Measurements from ENCODE around the gene LDLRAD3.

GRCh38 chr11:36044636-36045035, 100.8 kb downstream of the LDLRAD3 start:
- TF ChIP-seq, protein P1, sequence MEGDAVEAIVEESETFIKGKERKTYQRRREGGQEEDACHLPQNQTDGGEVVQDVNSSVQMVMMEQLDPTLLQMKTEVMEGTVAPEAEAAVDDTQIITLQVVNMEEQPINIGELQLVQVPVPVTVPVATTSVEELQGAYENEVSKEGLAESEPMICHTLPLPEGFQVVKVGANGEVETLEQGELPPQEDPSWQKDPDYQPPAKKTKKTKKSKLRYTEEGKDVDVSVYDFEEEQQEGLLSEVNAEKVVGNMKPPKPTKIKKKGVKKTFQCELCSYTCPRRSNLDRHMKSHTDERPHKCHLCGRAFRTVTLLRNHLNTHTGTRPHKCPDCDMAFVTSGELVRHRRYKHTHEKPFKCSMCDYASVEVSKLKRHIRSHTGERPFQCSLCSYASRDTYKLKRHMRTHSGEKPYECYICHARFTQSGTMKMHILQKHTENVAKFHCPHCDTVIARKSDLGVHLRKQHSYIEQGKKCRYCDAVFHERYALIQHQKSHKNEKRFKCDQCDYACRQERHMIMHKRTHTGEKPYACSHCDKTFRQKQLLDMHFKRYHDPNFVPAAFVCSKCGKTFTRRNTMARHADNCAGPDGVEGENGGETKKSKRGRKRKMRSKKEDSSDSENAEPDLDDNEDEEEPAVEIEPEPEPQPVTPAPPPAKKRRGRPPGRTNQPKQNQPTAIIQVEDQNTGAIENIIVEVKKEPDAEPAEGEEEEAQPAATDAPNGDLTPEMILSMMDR (IDR thresholded peaks at IDR 0.05) = no peak
- no peak for TF ChIP-seq POLR2A (IDR thresholded peaks at IDR 0.05)
